ENCODE results near the gene ADAMTSL3.

GRCh38 chr15:83898361-83898760, 244.4 kb downstream of the ADAMTSL3 start:
- no peak for TF ChIP-seq CTCF (conservative IDR thresholded peaks at IDR 0.05; ENCODE audit: low read depth in 2 of 2)
- no peak for TF ChIP-seq REST (IDR thresholded peaks at IDR 0.05; ENCODE audit: unreplicated experiment)
- TF ChIP-seq NANOG (IDR thresholded peaks at IDR 0.05; ENCODE audit: borderline replicate concordance): no peak
- TF ChIP-seq EZH2phosphoT487 (IDR thresholded peaks at IDR 0.05; ENCODE audit: unreplicated experiment): no peak
- no peak for TF ChIP-seq EZH2 (IDR thresholded peaks at IDR 0.05; ENCODE audit: low read depth, unreplicated experiment)
- no peak for TF ChIP-seq STAT1 (IDR thresholded peaks at IDR 0.05; ENCODE audit: unreplicated experiment)
